ENCODE results near the gene DNAJC27.

GRCh38 chr2:24970483-24971285 lies 1.1 kb downstream of the DNAJC27 start:
- TF ChIP-seq CTCF (IDR thresholded peaks at IDR 0.05): no peak
- TF ChIP-seq EZH2 (IDR thresholded peaks at IDR 0.05): no peak
- TF ChIP-seq EZH2phosphoT487 (IDR thresholded peaks at IDR 0.05): no peak
